HEK293 (cell line): ENCODE measurements around the gene PAQR9.

Experiments
- CTCF ChIA-PET: fragments of 350-600 bp; formaldehyde crosslinking; extraction: SDS; loops from one replicate; lab custom pipeline; 2021; ENCODE audit warnings: antibody characterized with exemption; lab: Yijun Ruan, JAX
- POLR2A ChIA-PET: fragments of 300-600 bp; formaldehyde crosslinking; extraction: SDS; loops from one replicate; lab custom pipeline; 2020; ENCODE audit warnings: antibody characterized with exemption, inconsistent platforms; lab: Yijun Ruan, JAX
- H3K27ac ChIP-seq: fragments of 200-500 bp; sonication (Bioruptor generic); 2 replicates; pipeline ENCODE4 v1.5.1; 2014; ENCODE audit warnings: low read depth, low read length, control low read depth, inconsistent platforms; ENCODE audit errors: extremely low read depth
- H3K36me3 ChIP-seq, 2 experiments: fragments of 200-500 bp in 1 of 2; sonication (Bioruptor generic) in 1 of 2; 1 replicate in 1 of 2; 2 replicates in 1 of 2; pipeline ENCODE4 v1.5.1; 2014 to 2017; ENCODE audit warnings: inconsistent platforms in 2 of 2, low read length in 2 of 2; ENCODE audit not compliant: control insufficient read depth in 2 of 2, insufficient read depth in 1 of 2
- H3K4me1 ChIP-seq: fragments of 200-500 bp; sonication (Bioruptor generic); 2 replicates; pipeline ENCODE4 v1.5.1; 2014; ENCODE audit warnings: mild to moderate bottlenecking, low read length, inconsistent platforms; ENCODE audit not compliant: control insufficient read depth, insufficient read depth
- H3K4me3 ChIP-seq: 2 replicates; pipeline ENCODE4 v1.5.1; 2011; ENCODE audit warnings: low read depth, mild to moderate bottlenecking, control low read depth, low read length, moderate library complexity
- H3K9me3 ChIP-seq: fragments of 200-500 bp; sonication (Bioruptor generic); 2 replicates; pipeline ENCODE4 v1.5.1; 2014; ENCODE audit warnings: low read depth, low read length, inconsistent platforms; ENCODE audit not compliant: control insufficient read depth, insufficient read depth
- BCL11A ChIP-seq: fragments of 450-650 bp; formaldehyde crosslinking; IDR thresholded peaks from 2 replicates; pipeline ENCODE4 v1.5.1; 2016; ENCODE audit warnings: low read depth, missing biosample characterization, missing genetic modification characterization
- GLI4 ChIP-seq: fragments of 450-650 bp; formaldehyde crosslinking; IDR thresholded peaks from 2 replicates; pipeline ENCODE4 v1.5.1; 2016; ENCODE audit warnings: missing biosample characterization, missing genetic modification characterization
- HOXA7 ChIP-seq: sonication (generic); formaldehyde crosslinking; IDR thresholded peaks from 2 replicates; pipeline ENCODE4 v1.8.1; 2022; ENCODE audit warnings: missing genetic modification reagents, borderline replicate concordance
- SCRT2 ChIP-seq: fragments of 450-650 bp; formaldehyde crosslinking; IDR thresholded peaks from 2 replicates; pipeline ENCODE4 v1.5.1; 2016; ENCODE audit warnings: missing biosample characterization, missing genetic modification characterization
- ZBTB20 ChIP-seq: fragments of 450-650 bp; formaldehyde crosslinking; IDR thresholded peaks from 2 replicates; pipeline ENCODE4 v1.5.1; 2016; ENCODE audit warnings: missing biosample characterization, missing genetic modification characterization
- ZEB2 ChIP-seq: fragments of 450-650 bp; formaldehyde crosslinking; IDR thresholded peaks from 2 replicates; pipeline ENCODE4 v1.5.1; 2016; ENCODE audit warnings: missing biosample characterization, missing genetic modification characterization
- ZFP69B ChIP-seq: fragments of 450-650 bp; formaldehyde crosslinking; IDR thresholded peaks from 2 replicates; pipeline ENCODE4 v1.5.1; 2016; ENCODE audit warnings: missing biosample characterization, missing genetic modification characterization
- ZNF157 ChIP-seq: fragments of 450-650 bp; formaldehyde crosslinking; IDR thresholded peaks from 2 replicates; pipeline ENCODE4 v1.5.1; 2016; ENCODE audit warnings: missing biosample characterization, missing genetic modification characterization
- ZNF248 ChIP-seq: fragments of 450-650 bp; formaldehyde crosslinking; IDR thresholded peaks from 2 replicates; pipeline ENCODE4 v1.5.1; 2017; ENCODE audit warnings: missing biosample characterization, missing genetic modification characterization
- ZNF510 ChIP-seq: fragments of 450-650 bp; formaldehyde crosslinking; IDR thresholded peaks from 2 replicates; pipeline ENCODE4 v1.5.1; 2018; ENCODE audit warnings: mild to moderate bottlenecking, missing genetic modification characterization, missing biosample characterization; ENCODE audit not compliant: insufficient replicate concordance
- ZNF530 ChIP-seq: fragments of 450-650 bp; formaldehyde crosslinking; IDR thresholded peaks from 2 replicates; pipeline ENCODE4 v1.5.1; 2016; ENCODE audit warnings: low read depth, missing biosample characterization, missing genetic modification characterization
- ZNF596 ChIP-seq: fragments of 450-650 bp; IDR thresholded peaks from 2 replicates; pipeline ENCODE4 v1.5.0; 2018; ENCODE audit warnings: missing biosample characterization, mild to moderate bottlenecking, missing genetic modification characterization, moderate library complexity
- ZNF747 ChIP-seq: fragments of 450-650 bp; formaldehyde crosslinking; IDR thresholded peaks from 2 replicates; pipeline ENCODE4 v1.5.1; 2016; ENCODE audit warnings: missing biosample characterization, missing genetic modification characterization
- TF ChIP-seq, protein P1 (sequence below): IDR thresholded peaks from 2 replicates; pipeline ENCODE4 v1.6.1; 2011; ENCODE audit warnings: mild to moderate bottlenecking, low read depth, low read length, borderline replicate concordance
- TF ChIP-seq, protein P2 (sequence below): fragments of 450-650 bp; formaldehyde crosslinking; IDR thresholded peaks from 2 replicates; pipeline ENCODE4 v1.5.1; 2017; ENCODE audit warnings: missing biosample characterization, missing genetic modification characterization
- TF ChIP-seq, protein P3 (sequence below): fragments of 450-650 bp; formaldehyde crosslinking; IDR thresholded peaks from 2 replicates; pipeline ENCODE4 v1.5.1; 2016; ENCODE audit warnings: missing biosample characterization, missing genetic modification characterization, low read depth
- TF ChIP-seq, protein P4 (sequence below): fragments of 450-650 bp; formaldehyde crosslinking; IDR thresholded peaks from 2 replicates; pipeline ENCODE4 v1.5.1; 2016; ENCODE audit warnings: missing biosample characterization, missing genetic modification characterization
- TF ChIP-seq, protein P5 (sequence below): fragments of 450-650 bp; formaldehyde crosslinking; IDR thresholded peaks from 2 replicates; pipeline ENCODE4 v1.5.1; 2016; ENCODE audit warnings: missing biosample characterization, missing genetic modification characterization

PAQR9 gene

DNA sequence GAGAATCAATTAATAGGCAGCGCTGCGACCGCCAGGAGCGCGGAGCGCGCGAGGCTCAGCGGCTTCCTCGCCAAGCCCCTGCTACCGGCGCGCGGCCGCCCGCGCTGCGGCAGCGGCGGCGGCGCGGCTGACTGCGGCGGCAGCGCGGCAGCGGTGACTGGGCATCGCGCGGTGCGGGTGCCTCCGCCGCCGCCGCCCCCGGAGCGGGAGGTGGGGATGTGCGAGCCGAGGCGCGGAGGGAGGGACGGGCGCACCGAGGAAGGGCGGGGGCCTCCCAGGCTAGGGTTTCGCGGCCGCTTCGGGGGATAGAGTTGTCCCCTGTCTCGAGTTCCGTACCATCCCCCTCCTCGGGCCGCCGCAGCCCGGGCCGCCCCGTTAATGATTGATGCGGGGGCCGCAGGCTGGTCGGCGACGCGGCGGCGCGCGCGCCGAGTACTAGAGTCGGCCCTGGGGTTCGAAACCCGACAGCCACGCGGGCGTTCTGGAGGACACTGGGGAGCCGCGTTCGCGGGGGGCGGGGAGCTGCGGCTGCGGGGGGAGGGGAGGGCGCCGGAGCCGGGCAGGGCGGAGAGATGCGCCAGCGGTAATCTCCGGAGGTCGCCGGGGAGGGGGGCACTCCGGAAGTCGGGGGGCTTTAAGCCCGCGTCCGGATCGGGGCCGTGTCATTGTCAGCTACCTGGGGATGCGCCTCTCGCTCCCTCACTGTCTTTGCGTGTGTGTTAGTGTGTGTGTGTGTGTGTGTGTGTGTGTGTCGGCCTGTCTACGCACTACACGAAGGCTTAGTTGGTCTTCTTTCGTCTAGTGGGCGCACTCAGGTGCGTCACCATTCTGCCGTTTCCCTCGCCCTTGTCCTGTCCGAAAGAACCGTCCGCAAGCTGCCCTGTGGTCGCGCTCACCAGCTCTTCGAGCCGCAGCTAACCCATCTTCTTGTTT is at the start of gene PAQR9 (continued):
- TF ChIP-seq, protein P1, sequence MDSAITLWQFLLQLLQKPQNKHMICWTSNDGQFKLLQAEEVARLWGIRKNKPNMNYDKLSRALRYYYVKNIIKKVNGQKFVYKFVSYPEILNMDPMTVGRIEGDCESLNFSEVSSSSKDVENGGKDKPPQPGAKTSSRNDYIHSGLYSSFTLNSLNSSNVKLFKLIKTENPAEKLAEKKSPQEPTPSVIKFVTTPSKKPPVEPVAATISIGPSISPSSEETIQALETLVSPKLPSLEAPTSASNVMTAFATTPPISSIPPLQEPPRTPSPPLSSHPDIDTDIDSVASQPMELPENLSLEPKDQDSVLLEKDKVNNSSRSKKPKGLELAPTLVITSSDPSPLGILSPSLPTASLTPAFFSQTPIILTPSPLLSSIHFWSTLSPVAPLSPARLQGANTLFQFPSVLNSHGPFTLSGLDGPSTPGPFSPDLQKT = no peak
- no peak for TF ChIP-seq ZNF530 (tag by site-specific recombination)
- peak; percentile 39; the same call in 1 of the 2 replicates for TF ChIP-seq ZBTB20

DNA sequence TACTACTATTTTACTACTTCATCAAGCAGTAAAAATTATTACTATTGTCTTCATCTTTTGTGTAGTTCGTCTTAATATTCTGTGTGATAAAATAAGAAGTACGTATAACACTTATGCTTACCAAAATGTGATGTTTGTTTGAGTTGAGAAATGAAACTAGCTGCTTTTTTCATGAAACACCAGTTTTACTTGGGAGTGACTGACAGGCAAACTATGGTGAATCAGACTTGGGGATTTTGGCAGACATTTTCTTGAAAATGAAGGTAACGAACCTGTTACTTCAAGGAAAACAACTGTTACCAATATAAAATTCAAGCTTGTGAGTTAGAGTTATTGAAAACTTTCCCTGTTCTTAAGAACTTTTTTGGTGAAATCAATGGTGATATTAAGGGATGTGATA is 48.2 kb upstream of the PAQR9 start:
- TF ChIP-seq, protein P2, sequence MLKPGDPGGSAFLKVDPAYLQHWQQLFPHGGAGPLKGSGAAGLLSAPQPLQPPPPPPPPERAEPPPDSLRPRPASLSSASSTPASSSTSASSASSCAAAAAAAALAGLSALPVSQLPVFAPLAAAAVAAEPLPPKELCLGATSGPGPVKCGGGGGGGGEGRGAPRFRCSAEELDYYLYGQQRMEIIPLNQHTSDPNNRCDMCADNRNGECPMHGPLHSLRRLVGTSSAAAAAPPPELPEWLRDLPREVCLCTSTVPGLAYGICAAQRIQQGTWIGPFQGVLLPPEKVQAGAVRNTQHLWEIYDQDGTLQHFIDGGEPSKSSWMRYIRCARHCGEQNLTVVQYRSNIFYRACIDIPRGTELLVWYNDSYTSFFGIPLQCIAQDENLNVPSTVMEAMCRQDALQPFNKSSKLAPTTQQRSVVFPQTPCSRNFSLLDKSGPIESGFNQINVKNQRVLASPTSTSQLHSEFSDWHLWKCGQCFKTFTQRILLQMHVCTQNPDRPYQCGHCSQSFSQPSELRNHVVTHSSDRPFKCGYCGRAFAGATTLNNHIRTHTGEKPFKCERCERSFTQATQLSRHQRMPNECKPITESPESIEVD (tag by site-specific recombination) = 0 out of 2 replicates have a peak, but pooled peaks have one; percentile 9
- TF ChIP-seq SCRT2 (tag by site-specific recombination) (0 out of 2 replicates have a peak, but pooled peaks have one; percentile 11), ZEB2 (tag by site-specific recombination) (no peak)

DNA sequence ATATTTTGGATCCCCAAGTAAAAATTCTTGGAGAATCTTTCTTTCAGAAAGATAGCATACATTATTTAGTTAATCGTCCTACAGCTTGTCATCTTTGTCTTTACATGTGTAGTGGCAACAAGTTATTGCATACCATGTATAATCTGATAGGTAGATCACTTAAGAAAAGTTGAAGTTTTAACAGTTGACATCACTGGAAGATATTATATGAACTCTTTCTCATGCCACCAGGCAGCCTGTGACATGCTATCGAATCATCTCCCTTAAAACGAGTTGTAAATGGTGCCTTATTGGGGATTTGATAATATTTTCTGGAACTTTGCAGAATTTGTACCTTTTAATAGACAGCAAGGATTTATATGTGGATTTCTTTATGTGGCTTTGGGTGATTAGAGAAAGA is 46.5 kb upstream of the PAQR9 start:
- Histone ChIP-seq H3K4me3 (no peak overlapping the region), H3K36me3 (peaks cover 0 to 16% of the 10 kb centered on the region in 2 experiments; a peak in 2 of 3 replicates), H3K27ac (no peak overlapping the region), H3K9me3 (no peaks in the 10 kb centered on the region), H3K4me1 (peaks cover 4% of the 10 kb centered on the region; the same call in 1 of the 2 replicates)
- no peak for TF ChIP-seq BCL11A (tag by site-specific recombination)
- TF ChIP-seq ZFP69B = no peak
- no peak for TF ChIP-seq HOXA7 (CRISPR knock-in tag)
- TF ChIP-seq ZNF510 (tag by site-specific recombination) = no peak
- TF ChIP-seq, protein P3, sequence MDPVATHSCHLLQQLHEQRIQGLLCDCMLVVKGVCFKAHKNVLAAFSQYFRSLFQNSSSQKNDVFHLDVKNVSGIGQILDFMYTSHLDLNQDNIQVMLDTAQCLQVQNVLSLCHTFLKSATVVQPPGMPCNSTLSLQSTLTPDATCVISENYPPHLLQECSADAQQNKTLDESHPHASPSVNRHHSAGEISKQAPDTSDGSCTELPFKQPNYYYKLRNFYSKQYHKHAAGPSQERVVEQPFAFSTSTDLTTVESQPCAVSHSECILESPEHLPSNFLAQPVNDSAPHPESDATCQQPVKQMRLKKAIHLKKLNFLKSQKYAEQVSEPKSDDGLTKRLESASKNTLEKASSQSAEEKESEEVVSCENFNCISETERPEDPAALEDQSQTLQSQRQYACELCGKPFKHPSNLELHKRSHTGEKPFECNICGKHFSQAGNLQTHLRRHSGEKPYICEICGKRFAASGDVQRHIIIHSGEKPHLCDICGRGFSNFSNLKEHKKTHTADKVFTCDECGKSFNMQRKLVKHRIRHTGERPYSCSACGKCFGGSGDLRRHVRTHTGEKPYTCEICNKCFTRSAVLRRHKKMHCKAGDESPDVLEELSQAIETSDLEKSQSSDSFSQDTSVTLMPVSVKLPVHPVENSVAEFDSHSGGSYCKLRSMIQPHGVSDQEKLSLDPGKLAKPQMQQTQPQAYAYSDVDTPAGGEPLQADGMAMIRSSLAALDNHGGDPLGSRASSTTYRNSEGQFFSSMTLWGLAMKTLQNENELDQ = no peak
- POLR2A ChIA-PET = interaction anchor here (1.9 kb wide), 1 partner anchor 8 kb away, joined by 6 read pairs; the partner anchor contains the start of gene U2SURP
- CTCF ChIA-PET = no interaction called here

More for the DNA sequence above, 48.2 kb upstream of the PAQR9 start:
- Histone ChIP-seq H3K27ac (no peak overlapping the region), H3K4me3 (no peak overlapping the region), H3K36me3 (peaks cover 3 to 30% of the 10 kb centered on the region in 2 experiments; a peak in 2 of 3 replicates), H3K4me1 (peaks cover 4% of the 10 kb centered on the region; the same call in 1 of the 2 replicates), H3K9me3 (no peaks in the 10 kb centered on the region)
- POLR2A ChIA-PET = no interaction called here
- CTCF ChIA-PET = interaction anchor here (1.2 kb wide), 1 partner anchor 183 kb away, joined by 3 read pairs; no protein-coding TSS in a partner anchor

DNA sequence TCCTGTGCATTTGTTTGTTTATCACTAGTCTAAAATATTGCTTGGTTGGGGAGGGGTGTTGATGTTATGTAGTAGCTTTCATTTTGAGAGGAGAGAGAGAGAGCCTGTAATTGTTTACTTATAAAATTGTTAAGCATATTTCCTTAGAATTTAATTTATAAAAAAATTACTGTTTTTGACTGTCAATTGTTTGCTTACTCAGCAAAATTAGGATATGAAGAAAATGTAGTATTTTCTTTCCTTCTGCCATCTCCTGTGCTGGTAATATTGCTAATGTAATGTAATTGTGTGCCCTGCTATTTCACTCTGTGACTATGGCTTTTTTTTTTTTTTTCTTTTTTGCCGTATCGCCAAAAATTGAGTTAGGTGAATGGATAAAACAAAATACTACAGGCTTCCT is 41.3 kb upstream of the PAQR9 start:
- H3K4me3 ChIP-seq = no peak overlapping the region
- H3K9me3 ChIP-seq = no peaks in the 10 kb centered on the region
- H3K36me3 ChIP-seq = no peaks in the 10 kb centered on the region
- H3K4me1 ChIP-seq = no peaks in the 10 kb centered on the region
- ChIA-PET POLR2A (no interaction called here), CTCF (no interaction called here)
- H3K27ac ChIP-seq = no peak overlapping the region
- TF ChIP-seq, protein P4, sequence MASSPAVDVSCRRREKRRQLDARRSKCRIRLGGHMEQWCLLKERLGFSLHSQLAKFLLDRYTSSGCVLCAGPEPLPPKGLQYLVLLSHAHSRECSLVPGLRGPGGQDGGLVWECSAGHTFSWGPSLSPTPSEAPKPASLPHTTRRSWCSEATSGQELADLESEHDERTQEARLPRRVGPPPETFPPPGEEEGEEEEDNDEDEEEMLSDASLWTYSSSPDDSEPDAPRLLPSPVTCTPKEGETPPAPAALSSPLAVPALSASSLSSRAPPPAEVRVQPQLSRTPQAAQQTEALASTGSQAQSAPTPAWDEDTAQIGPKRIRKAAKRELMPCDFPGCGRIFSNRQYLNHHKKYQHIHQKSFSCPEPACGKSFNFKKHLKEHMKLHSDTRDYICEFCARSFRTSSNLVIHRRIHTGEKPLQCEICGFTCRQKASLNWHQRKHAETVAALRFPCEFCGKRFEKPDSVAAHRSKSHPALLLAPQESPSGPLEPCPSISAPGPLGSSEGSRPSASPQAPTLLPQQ (tag by site-specific recombination) = no peak
- TF ChIP-seq, protein P5, sequence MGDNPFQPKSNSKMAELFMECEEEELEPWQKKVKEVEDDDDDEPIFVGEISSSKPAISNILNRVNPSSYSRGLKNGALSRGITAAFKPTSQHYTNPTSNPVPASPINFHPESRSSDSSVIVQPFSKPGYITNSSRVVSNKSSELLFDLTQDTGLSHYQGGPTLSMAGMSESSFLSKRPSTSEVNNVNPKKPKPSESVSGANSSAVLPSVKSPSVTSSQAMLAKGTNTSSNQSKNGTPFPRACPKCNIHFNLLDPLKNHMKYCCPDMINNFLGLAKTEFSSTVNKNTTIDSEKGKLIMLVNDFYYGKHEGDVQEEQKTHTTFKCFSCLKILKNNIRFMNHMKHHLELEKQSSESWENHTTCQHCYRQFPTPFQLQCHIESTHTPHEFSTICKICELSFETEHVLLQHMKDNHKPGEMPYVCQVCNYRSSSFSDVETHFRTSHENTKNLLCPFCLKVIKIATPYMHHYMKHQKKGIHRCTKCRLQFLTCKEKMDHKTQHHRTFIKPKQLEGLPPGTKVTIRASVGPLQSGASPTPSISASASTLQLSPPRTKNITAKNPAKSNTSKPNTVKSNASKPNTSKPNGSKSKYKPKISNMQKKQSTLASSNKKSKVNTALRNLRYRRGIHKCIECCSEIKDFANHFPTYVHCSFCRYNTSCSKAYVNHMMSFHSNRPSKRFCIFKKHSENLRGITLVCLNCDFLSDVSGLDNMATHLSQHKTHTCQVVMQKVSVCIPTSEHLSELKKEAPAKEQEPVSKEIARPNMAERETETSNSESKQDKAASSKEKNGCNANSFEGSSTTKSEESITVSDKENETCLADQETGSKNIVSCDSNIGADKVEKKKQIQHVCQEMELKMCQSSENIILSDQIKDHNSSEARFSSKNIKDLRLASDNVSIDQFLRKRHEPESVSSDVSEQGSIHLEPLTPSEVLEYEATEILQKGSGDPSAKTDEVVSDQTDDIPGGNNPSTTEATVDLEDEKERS = no peak
- TF ChIP-seq ZNF596 (tag by site-specific recombination) = no peak
- TF ChIP-seq GLI4 (tag by site-specific recombination) = no peak
- no peak for TF ChIP-seq ZNF747 (tag by site-specific recombination)
- TF ChIP-seq ZNF248 (tag by site-specific recombination) = no peak
- no peak for TF ChIP-seq ZNF157
- TF ChIP-seq HOXA7 (CRISPR knock-in tag) = no peak
